Measurements from ENCODE around the gene STAP1.

GRCh38 chr4:67624939-67625338, 66.4 kb downstream of the STAP1 start:
- TF ChIP-seq CTCF (IDR thresholded peaks at IDR 0.05) (no peak), POLR2A (IDR thresholded peaks at IDR 0.05) (no peak)
